ENCODE data around the gene SH3D21.
A peak's percentile ranks its signal among the peaks of the same experiment; 100 is the strongest.

The SH3D21 gene

GRCh38 chr1:36306210-36306901, at the start of gene SH3D21:
SH3D21 (plus strand) TSS chr1:36306368; CDS start chr1:36306421, 53 bp downstream.
- Histone ChIP-seq H3K4me3 (ENCODE audit: low read length) (peak within 1 kb of the TSS; percentile 91), H3K9me3 (ENCODE audit: control insufficient read depth, low read depth, low read length) (no peaks in the 10 kb centered on the region), H3K9ac (ENCODE audit: low read length) (peak within 1 kb of the TSS; percentile 67), H3K36me3 (ENCODE audit: control insufficient read depth, low read depth, low read length) (peaks cover 33% of the 10 kb centered on the region), H3K4me1 (ENCODE audit: control insufficient read depth, low read depth, low read length) (peaks cover 10% of the 10 kb centered on the region), H3K27me3 (ENCODE audit: control insufficient read depth, insufficient read depth, low read length) (peaks cover 5% of the 10 kb centered on the region), H3K27ac (ENCODE audit: low read length) (no peak within 1 kb of the TSS)

GRCh38 chr1:36256558-36257374, 49.4 kb upstream of the SH3D21 start:
- Histone ChIP-seq H3K4me3 (ENCODE audit: low read length) (no peak overlapping the region), H3K27ac (ENCODE audit: low read length) (no peak overlapping the region), H3K9ac (ENCODE audit: low read length) (no peak overlapping the region), H3K27me3 (ENCODE audit: control insufficient read depth, insufficient read depth, low read length) (no peaks in the 10 kb centered on the region), H3K4me1 (ENCODE audit: control insufficient read depth, low read depth, low read length) (peaks cover 5% of the 10 kb centered on the region), H3K9me3 (ENCODE audit: control insufficient read depth, low read depth, low read length) (no peaks in the 10 kb centered on the region), H3K36me3 (ENCODE audit: control insufficient read depth, low read depth, low read length) (peaks cover 23% of the 10 kb centered on the region)

GRCh38 chr1:36257375-36257767, 48.8 kb upstream of the SH3D21 start:
- H3K27me3 ChIP-seq (ENCODE audit: control insufficient read depth, insufficient read depth, low read length) = no peaks in the 10 kb centered on the region
- no peak overlapping the region for H3K27ac ChIP-seq (ENCODE audit: low read length)
- H3K4me3 ChIP-seq (ENCODE audit: low read length) = no peak overlapping the region
- peaks cover 25% of the 10 kb centered on the region for H3K36me3 ChIP-seq (ENCODE audit: control insufficient read depth, low read depth, low read length)
- H3K9ac ChIP-seq (ENCODE audit: low read length) = no peak overlapping the region
- H3K9me3 ChIP-seq (ENCODE audit: control insufficient read depth, low read depth, low read length) = no peaks in the 10 kb centered on the region
- H3K4me1 ChIP-seq (ENCODE audit: control insufficient read depth, low read depth, low read length) = peaks cover 5% of the 10 kb centered on the region

GRCh38 chr1:36258960-36259344, 47.2 kb upstream of the SH3D21 start:
- Histone ChIP-seq H3K36me3 (ENCODE audit: control insufficient read depth, low read depth, low read length) (peaks cover 27% of the 10 kb centered on the region), H3K4me3 (ENCODE audit: low read length) (no peak overlapping the region), H3K9ac (ENCODE audit: low read length) (no peak overlapping the region), H3K27me3 (ENCODE audit: control insufficient read depth, insufficient read depth, low read length) (no peaks in the 10 kb centered on the region), H3K27ac (ENCODE audit: low read length) (no peak overlapping the region), H3K9me3 (ENCODE audit: control insufficient read depth, low read depth, low read length) (no peaks in the 10 kb centered on the region), H3K4me1 (ENCODE audit: control insufficient read depth, low read depth, low read length) (peaks cover 5% of the 10 kb centered on the region)

- Histone ChIP-seq H3K27me3 (ENCODE audit: control insufficient read depth, insufficient read depth, low read length) (no peaks in the 10 kb centered on the region), H3K4me1 (ENCODE audit: control insufficient read depth, low read depth, low read length) (no peaks in the 10 kb centered on the region), H3K27ac (ENCODE audit: low read length) (no peak overlapping the region), H3K36me3 (ENCODE audit: control insufficient read depth, low read depth, low read length) (peaks cover 40% of the 10 kb centered on the region), H3K9me3 (ENCODE audit: control insufficient read depth, low read depth, low read length) (no peaks in the 10 kb centered on the region), H3K9ac (ENCODE audit: low read length) (no peak overlapping the region), H3K4me3 (ENCODE audit: low read length) (no peak overlapping the region)
These were observed 37.2 kb upstream of the SH3D21 start for GRCh38 chr1:36268981-36269380.

- H3K4me3 ChIP-seq (ENCODE audit: low read length) = no peak overlapping the region
- no peaks in the 10 kb centered on the region for H3K4me1 ChIP-seq (ENCODE audit: control insufficient read depth, low read depth, low read length)
- no peaks in the 10 kb centered on the region for H3K27me3 ChIP-seq (ENCODE audit: control insufficient read depth, insufficient read depth, low read length)
- no peaks in the 10 kb centered on the region for H3K9me3 ChIP-seq (ENCODE audit: control insufficient read depth, low read depth, low read length)
- peaks cover 40% of the 10 kb centered on the region for H3K36me3 ChIP-seq (ENCODE audit: control insufficient read depth, low read depth, low read length)
- H3K9ac ChIP-seq (ENCODE audit: low read length) = no peak overlapping the region
- H3K27ac ChIP-seq (ENCODE audit: low read length) = no peak overlapping the region
These were observed 36.7 kb upstream of the SH3D21 start for GRCh38 chr1:36269408-36269838.

GRCh38 chr1:36273024-36273423, 33.1 kb upstream of the SH3D21 start:
- Histone ChIP-seq H3K9me3 (ENCODE audit: control insufficient read depth, low read depth, low read length) (no peaks in the 10 kb centered on the region), H3K27ac (ENCODE audit: low read length) (no peak overlapping the region), H3K27me3 (ENCODE audit: control insufficient read depth, insufficient read depth, low read length) (no peaks in the 10 kb centered on the region), H3K4me1 (ENCODE audit: control insufficient read depth, low read depth, low read length) (no peaks in the 10 kb centered on the region), H3K9ac (ENCODE audit: low read length) (no peak overlapping the region), H3K36me3 (ENCODE audit: control insufficient read depth, low read depth, low read length) (peaks cover 32% of the 10 kb centered on the region), H3K4me3 (ENCODE audit: low read length) (no peak overlapping the region)

- Histone ChIP-seq H3K4me3 (ENCODE audit: low read length) (no peak overlapping the region), H3K27ac (ENCODE audit: low read length) (no peak overlapping the region), H3K9ac (ENCODE audit: low read length) (no peak overlapping the region), H3K36me3 (ENCODE audit: control insufficient read depth, low read depth, low read length) (peaks cover 31% of the 10 kb centered on the region), H3K4me1 (ENCODE audit: control insufficient read depth, low read depth, low read length) (no peaks in the 10 kb centered on the region), H3K27me3 (ENCODE audit: control insufficient read depth, insufficient read depth, low read length) (no peaks in the 10 kb centered on the region), H3K9me3 (ENCODE audit: control insufficient read depth, low read depth, low read length) (no peaks in the 10 kb centered on the region)
These were observed 32.0 kb upstream of the SH3D21 start for GRCh38 chr1:36274201-36274600.

- no peak overlapping the region for H3K27ac ChIP-seq (ENCODE audit: low read length)
- H3K4me3 ChIP-seq (ENCODE audit: low read length) = no peak overlapping the region
- no peak overlapping the region for H3K9ac ChIP-seq (ENCODE audit: low read length)
- peaks cover 19% of the 10 kb centered on the region for H3K36me3 ChIP-seq (ENCODE audit: control insufficient read depth, low read depth, low read length)
- H3K4me1 ChIP-seq (ENCODE audit: control insufficient read depth, low read depth, low read length) = no peaks in the 10 kb centered on the region
- H3K9me3 ChIP-seq (ENCODE audit: control insufficient read depth, low read depth, low read length) = no peaks in the 10 kb centered on the region
- no peaks in the 10 kb centered on the region for H3K27me3 ChIP-seq (ENCODE audit: control insufficient read depth, insufficient read depth, low read length)
These were observed 29.5 kb upstream of the SH3D21 start for GRCh38 chr1:36276688-36277087.

- Histone ChIP-seq H3K4me1 (ENCODE audit: control insufficient read depth, low read depth, low read length) (no peaks in the 10 kb centered on the region), H3K9me3 (ENCODE audit: control insufficient read depth, low read depth, low read length) (no peaks in the 10 kb centered on the region), H3K27ac (ENCODE audit: low read length) (no peak overlapping the region), H3K36me3 (ENCODE audit: control insufficient read depth, low read depth, low read length) (peaks cover 21% of the 10 kb centered on the region), H3K9ac (ENCODE audit: low read length) (no peak overlapping the region), H3K27me3 (ENCODE audit: control insufficient read depth, insufficient read depth, low read length) (no peaks in the 10 kb centered on the region), H3K4me3 (ENCODE audit: low read length) (no peak overlapping the region)
These were observed 26.9 kb upstream of the SH3D21 start for GRCh38 chr1:36279110-36279788.

- Histone ChIP-seq H3K27ac (ENCODE audit: low read length) (no peak overlapping the region), H3K9me3 (ENCODE audit: control insufficient read depth, low read depth, low read length) (no peaks in the 10 kb centered on the region)
These were observed 26.3 kb upstream of the SH3D21 start for GRCh38 chr1:36279789-36280296.

More at GRCh38 chr1:36279789-36280296, 26.3 kb upstream of the SH3D21 start:
- H3K27me3 ChIP-seq (ENCODE audit: control insufficient read depth, insufficient read depth, low read length) = no peaks in the 10 kb centered on the region
- H3K9ac ChIP-seq (ENCODE audit: low read length) = no peak overlapping the region
- H3K36me3 ChIP-seq (ENCODE audit: control insufficient read depth, low read depth, low read length) = peaks cover 26% of the 10 kb centered on the region
- no peaks in the 10 kb centered on the region for H3K4me1 ChIP-seq (ENCODE audit: control insufficient read depth, low read depth, low read length)
- no peak overlapping the region for H3K4me3 ChIP-seq (ENCODE audit: low read length)

Measured in iPS-18a (cell line).